ENCODE results near the gene DRC3. TPM values are rescaled to one million over a fixed set of nuclear protein-coding genes. Genes with fewer than 3 reads are reported as not detected.
"Not testable (repeated sequence)": the region's sequence is repeated elsewhere in the genome, so short reads cannot be mapped to it uniquely, and the experiment has no call there.

DRC3 gene
- total RNA-seq, 1 donor from 2014 or later: 3.1 TPM

GRCh38 chr17:17994271-17995069 lies 21.8 kb downstream of the DRC3 start:
- DNase-seq: no peak

GRCh38 chr17:17995887-17996286 lies 23.2 kb downstream of the DRC3 start:
- DNase-seq: not testable (repeated sequence)

DNA sequence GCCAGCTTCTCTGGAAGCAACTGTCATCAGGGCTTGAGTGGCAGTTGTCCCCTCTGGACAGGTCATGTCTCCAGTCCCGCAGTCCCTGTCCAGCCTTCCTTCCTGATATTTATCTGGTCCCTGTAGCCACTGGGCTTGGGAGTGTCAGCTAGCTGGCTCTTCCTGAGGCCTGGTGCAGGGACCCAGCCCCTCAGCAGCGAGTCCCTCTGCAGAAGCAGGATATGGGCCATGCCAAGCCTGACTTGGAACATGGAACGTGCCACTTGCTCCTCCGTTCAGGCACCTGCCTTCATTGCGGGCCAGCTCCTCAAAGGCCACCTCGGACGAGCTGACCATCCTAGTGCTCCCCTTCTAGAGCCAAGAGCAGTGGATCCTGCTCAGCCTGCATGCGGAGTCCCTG lies 26.3 kb downstream of the DRC3 start:
- no peak for DNase-seq

DNA sequence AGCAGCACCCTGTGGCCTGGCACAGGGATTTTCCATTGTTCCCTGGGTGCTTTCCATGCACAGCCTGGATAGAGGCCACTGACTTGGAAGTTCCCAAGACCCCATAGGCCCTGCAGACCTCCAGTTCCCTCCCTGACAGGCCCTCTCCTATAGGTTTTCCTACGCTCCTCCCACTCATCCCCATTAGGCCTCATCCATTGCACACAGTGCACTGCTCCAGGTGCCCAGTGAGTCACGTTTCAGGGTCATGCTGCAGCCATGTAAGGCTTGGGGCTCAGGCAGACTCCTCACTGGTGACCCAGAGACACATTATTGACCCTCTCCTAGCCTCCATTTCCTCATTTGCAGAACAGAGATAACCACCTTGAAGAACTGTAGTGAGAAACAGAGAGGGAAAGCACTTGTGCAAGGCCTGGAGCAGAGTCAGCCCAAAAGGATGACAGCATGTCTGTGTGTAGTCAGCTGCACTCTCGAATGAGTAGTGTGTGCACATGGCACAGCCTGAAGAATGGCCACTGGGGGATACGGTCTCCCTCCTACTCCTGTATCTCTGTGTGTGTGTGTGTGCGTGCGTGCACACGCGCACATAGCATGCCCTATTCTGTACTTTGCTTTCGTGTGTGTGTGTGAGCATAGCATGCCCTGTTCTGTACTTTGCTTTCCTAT lies 26.8 kb downstream of the DRC3 start:
- no peak for DNase-seq

DNA sequence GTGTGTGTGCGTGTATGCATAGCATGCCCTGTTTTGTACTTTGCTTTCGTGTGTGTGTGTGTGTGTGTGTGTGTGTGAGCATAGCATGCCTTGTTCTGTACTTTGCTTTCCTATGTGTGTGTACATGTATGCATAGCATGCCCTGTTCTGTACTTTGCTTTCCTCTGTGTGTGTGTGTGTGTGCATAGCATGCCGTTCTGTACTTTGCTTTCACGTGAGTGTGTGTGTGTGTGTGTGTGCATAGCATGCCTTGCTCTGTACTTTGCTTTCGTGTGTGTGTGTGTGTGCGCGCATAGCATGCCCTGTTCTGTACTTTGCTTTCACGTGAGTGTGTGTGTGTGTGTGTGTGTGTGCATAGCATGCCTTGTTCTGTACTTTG lies 27.4 kb downstream of the DRC3 start:
- DNase-seq: no peak

DNA sequence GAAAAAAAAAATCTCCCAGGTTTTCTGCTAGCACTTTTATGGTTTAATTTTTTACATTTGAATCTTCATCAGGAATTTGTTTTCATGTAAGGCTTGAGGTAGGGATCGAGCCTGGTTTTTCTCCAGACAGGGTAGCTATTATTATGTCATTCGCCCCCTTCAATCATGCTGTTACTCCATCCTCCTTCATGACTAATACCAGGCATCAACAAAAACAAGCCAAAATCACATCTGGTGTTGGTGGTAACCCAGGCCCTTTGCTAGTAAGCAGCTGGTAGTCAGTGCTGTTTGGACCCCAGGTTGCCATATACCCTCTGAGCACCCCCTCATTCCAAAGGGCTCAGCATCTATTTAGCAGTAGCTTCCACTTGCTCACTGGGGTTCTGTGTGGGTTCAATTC lies 29.5 kb downstream of the DRC3 start:
- no peak for DNase-seq

DNA sequence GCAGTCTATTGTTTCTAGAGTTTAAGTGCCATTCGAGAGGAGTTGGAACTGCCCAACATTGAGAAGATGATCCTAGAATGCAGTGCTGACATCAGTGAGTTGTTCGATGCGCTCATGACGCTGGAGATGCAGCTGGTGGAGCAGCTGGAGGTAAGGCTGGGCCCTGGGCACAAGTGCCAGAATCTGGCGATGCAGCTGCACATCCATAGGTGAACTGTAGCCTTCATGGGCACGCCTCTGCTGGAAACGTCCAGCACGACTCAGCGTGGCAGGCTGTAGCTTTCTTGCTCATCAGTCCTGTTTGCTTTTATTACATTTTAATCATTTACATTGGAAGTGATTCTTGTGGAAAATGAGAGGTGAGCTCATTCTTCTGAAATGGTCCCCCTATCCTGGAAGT lies 31.7 kb downstream of the DRC3 start:
- DNase-seq: no peak

DNA sequence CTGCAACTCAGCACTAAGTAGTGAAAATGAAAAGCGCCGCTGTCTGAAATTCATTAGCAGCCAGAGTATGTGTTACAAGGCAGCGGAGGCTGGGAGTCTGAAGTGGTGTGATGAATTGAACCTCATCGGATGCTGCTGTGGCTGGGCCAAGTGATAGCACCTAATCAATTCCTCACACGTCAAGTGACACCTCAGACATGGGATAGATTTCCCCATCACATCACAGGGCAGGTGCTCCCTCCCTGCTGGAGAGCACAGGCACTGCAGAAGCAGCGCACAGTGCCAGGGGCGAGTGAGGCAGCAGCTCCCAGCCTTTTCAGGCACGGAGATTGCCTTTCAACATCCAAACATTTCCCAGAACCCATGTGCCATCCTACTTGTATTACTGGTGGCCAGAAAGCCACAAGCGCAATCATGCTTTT lies 32.2 kb downstream of the DRC3 start:
- no peak for DNase-seq

DNA sequence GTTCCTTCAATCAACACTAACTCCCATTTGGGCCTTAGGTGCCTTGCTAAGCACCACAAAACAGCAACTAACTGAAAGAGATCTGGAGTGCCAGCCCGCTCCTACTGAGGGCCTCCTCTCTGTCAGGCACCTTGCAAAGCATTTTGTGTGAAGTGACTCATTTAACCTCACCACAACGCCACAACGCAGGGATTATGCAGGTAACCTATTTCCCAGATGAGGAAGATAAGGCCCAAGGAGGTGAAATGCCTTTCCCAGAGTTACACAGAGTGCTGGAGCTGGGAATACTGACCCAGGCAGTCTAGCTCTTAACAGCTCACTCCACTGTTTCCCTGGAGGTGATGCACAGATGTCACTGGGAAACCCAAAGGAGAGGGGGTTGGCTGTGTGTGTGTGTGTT lies 32.8 kb downstream of the DRC3 start:
- DNase-seq: no peak

- no peak for DNase-seq
Measured at GRCh38 chr17:18006495-18007239, 34.0 kb downstream of the DRC3 start.

DNA sequence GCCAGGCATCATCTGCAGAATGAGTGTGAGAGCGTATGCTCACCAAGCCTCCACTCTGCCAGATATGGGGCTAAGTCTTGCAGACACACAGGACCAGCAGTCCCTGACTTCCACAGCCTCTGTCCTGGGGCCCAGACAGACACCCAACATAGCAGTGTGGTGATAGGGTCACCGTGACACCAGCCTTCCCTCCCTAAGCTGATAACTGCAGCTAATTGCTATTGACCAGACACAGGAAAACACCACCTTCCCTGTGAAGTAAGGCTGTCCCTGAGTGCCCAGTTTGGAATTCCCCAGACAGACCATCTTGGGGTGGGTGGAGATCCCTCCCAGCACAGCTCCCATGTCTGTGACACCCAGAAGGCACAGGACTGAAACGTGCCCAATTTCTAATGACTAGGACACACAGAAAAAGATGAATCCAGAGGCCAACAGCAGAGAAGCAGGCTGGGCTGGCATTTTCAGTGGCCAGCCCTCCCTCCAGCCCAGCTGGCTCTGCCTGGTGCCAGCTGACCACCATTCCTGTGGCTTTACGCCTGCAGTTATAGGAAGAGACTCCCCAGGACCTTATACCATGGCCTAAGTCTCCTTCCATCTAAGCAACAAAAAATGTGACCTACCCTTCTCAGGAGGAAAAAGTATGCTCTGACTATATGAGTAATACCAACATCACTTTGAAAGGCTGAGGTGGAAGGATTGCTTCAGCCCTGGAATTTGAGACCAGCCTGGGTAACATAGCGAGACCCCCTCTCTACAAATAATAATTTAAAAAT lies 36.0 kb downstream of the DRC3 start:
- DNase-seq: no peak

DNA sequence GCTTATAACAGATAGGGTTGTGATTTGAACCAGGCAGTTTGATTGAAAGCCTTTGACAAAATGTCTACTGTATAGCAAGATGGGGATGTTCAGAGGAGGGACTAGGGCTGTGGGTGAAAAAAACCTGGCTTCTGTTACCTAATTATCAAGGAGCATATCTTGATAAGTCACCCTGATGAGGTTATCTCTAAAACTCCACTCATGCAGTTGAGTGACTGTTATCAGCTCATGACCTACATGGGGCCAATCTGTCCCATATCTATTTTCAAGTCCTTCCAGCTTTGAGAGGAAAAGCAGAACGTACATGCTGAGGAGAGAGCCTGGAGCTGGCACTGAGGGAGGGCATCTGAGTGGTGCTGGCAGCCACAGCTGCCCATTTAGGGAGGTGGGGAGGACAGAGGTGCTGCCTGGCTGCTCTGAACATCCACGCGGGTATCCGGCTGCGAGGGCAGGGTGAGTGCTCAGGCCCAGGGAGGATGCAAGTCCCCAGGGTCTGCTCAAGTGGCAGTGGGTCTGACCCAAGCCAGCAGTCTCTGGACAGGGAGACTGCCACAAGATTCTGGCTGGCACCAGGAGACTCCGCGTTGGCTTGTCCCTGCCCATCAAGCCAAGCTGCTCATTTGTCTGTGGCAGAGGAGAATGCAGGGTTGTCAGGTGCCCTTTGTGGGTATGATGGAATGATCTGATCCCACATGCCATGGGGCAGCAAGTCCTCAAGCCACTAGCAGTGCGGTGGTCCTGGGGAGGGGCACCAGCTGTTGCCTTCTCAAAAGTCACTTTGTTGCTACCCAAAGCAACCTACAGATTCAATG lies 37.2 kb downstream of the DRC3 start:
- no peak for DNase-seq

DNA sequence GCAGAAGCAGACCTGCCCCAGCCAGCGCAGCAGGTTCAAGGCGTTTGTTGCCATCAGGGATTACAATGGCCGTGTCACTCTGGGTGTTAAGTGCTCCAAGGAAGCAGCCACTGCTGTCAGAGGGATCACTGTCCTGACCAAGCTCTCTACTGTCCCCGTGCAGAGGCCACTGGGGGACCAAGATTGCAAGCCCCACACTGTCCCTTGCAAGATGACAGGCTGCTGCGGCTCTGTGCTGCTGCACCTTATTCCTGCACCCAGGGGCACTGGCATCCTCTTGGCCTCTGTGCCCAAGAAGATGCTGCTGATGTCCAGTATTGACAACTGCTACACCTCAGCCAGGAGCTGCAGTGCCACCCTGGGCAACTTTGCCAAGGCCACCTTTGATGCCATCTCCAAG lies 38.6 kb downstream of the DRC3 start:
- no peak for DNase-seq

- no peak for DNase-seq
Measured at GRCh38 chr17:18014006-18014405, 41.3 kb downstream of the DRC3 start.

DNA sequence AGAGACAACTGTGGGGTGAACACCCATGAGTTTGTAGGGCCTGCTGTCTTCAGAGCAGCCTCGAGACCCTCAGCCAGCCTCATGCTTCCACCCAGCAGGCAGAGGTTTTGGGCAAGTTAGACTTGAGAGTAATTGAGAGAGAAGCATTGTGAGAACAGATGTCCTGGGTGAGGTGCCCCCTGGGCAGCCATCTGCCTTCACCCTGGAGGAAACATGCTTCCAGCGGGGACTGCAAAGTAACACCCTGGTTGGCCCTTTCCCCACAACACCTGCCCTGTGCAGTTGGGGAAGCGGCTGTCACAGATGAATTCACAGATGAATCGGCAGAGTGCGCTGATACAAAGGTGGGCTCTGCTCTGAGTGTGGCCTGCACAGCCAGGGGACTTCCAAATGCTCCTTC lies 42.9 kb downstream of the DRC3 start:
- no peak for DNase-seq

- DNase-seq: no peak
Measured at GRCh38 chr17:18016426-18016825, 43.8 kb downstream of the DRC3 start.

- DNase-seq: no peak
Measured at GRCh38 chr17:18017958-18018357, 45.3 kb downstream of the DRC3 start.

DNA sequence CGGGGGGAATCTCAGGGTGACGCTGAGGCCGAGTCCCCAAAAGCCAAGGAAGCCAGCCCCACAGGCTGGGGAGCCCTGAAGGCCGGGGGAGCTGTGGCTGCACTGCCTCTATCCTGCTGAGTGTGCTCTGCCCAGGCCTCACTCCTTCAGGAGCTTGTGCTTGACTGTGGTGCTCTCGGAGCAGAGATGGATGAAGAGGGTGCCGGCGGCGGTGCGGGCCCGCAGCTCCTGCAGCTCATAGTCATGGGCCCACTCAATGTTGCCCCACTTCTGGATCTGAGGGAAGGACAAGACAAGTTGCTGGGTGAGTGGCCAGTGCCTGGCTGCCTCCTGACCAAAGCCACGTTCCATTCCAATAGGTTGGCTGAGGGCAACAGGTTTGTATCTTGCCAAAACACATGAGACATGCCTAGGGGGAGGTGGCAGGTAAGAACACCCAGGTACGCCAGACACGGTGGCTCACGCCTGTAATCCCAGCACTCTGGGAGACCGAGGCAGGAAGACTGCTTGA lies 45.8 kb downstream of the DRC3 start:
- DNase-seq: no peak

GRCh38 chr17:18019838-18020154 lies 47.1 kb downstream of the DRC3 start:
- no peak for DNase-seq

GRCh38 chr17:18020971-18021370 lies 48.3 kb downstream of the DRC3 start:
- no peak for DNase-seq

- DNase-seq: no peak
Measured at GRCh38 chr17:18021372-18021771, 48.7 kb downstream of the DRC3 start.

Measured in skin of body (tissue), 2 donors.